Measurements from ENCODE around the gene FAM170B.

- TF ChIP-seq EZH2phosphoT487 (IDR thresholded peaks at IDR 0.05; ENCODE audit: insufficient read depth, low read depth), result no peak
- TF ChIP-seq EZH2 (IDR thresholded peaks at IDR 0.05; ENCODE audit: insufficient read depth, poor library complexity, severe bottlenecking), result no peak
These were observed 29.9 kb upstream of the FAM170B start for GRCh38 chr10:49163741-49164140.
